Hematopoietic multipotent progenitor cell treated with erythropoietin and hydrocortisone succinate and interleukin-3 and kit ligand, for 17 days (in vitro differentiated cells): ENCODE data around the gene USP48.
A peak's percentile ranks its signal among the peaks of the same experiment; 100 is the strongest.

ENCODE experiments used
- DNase-seq: peaks from one replicate; pipeline ENCODE4 v3.0.0-alpha.2; 2015; ENCODE audit warnings: low spot score

Gene USP48

GRCh38 chr1:21652937-21653743 lies 129.8 kb downstream of the USP48 start:
- DNase-seq = no peak

DNA sequence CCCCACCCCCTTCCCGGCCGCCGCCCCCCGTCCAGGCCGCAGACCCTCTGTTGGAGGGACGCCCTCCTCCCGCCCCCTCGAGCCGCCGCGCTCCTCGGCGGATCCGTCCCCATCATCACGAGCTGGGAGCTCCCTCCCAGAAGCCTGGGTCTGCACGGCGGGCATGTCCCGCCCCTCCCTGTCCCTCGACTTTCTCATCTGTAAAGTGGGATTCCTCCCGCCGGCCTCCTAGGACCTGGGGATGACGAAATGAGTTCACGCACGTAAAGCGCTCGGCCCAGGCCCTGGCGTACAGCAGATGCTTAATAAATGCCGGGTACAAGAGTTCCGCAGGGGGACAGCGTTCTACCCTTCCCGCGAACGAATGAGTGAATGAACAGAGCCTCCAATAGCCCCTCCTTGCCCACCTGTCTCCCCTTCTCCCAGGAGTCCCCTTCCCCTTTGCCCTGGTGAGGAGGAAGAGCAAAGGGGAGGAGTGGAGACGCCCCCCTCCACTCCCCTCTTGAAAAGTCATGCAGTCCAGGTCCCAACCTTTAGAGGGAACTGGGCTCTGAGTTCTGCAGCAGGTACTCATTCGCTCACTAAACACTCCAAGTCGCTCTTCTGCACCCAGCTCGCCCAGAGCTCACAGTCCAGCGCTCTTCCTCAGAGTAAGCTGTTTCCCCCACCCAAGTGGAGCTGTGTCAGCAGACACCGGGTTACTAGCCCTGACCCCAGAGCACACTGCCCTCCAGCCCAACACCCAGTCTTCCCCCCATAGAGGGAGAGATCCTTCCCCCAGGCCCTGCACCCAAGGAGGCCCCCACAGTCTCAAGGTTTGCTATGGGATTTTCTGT lies 130.6 kb downstream of the USP48 start:
- no peak for DNase-seq

DNA sequence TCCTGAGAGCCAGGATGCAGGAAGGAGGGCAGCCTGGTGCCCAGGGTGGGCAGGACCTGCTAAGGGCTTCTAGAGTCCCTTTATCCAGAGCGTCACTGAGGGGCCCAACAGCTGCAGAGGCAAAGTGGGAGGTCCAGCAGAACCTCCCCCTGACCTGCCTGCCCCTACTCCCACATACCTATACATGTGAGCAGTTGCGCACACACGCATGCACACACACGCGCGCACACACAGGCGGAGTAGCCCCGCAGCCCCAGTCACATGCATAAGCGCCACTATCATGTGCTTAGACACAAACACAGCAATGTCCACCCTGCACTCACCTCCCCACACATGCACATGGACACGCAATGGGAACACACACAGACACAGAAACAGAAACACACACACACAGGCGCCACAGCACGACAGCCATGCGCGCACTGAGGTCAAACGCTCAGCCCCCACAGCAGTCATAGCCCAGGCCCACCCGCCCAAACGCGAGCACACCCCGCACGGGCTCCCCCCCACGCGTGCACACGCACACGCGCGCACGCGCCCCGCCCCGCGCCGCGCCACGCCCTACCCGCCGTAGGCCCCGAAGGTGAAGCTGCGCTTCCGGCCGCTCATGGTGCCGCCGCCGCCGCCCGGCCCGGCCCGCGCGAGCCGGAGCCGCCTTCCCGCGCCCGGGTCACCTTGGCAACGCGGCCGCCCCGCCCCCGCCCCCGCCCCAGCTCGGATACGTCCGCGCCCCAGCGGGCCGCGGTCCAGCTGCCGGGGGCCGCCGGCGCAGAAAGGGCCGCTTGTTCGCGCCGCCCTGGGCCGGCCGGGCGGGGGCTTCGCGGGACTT lies 131.5 kb downstream of the USP48 start:
- peak; percentile 33 for DNase-seq

- no peak for DNase-seq
These were observed 132.5 kb downstream of the USP48 start for GRCh38 chr1:21650400-21650799.

DNA sequence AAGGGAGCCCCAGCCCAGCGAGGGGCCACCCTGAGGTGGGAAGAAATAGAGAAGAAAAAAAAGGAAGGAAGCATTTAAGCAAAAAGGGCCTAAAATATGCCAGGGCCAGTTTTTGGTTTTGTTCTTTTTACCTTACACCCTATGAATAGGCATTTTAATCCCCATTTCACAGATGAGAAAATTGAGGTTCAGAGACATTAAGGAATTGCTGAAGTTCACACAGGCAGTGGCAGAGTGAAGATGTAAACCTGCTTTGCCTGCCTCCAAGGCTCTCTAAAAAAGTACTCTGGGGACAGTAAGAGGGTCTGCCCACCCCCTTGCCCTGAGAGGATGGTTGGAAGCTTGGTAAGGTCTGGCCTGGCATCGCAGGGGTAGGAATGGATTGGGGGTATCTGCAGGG lies 133.6 kb downstream of the USP48 start:
- DNase-seq = no peak

GRCh38 chr1:21648791-21649190 lies 134.2 kb downstream of the USP48 start:
- no peak for DNase-seq

DNA sequence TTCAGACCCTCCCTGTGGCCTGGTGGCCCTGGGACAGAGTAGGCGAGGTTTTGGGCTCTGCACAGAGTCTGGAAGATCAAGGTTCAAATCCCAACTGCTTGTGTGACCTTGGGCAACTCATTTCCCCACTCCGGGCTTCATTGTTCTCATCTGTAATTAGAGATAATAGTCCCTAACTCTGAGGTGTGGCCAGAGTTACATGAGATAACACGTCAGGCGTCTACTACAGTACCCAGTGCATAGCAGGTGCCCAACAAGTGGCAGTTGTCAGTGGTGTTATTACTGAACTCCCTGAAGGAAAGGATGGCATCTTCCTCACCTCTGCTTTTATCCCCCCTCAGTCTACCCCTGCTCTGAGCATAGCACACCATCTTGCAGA lies 134.6 kb downstream of the USP48 start:
- DNase-seq = no peak

GRCh38 chr1:21647431-21648351 lies 135.3 kb downstream of the USP48 start:
- peak; percentile 46 for DNase-seq

DNA sequence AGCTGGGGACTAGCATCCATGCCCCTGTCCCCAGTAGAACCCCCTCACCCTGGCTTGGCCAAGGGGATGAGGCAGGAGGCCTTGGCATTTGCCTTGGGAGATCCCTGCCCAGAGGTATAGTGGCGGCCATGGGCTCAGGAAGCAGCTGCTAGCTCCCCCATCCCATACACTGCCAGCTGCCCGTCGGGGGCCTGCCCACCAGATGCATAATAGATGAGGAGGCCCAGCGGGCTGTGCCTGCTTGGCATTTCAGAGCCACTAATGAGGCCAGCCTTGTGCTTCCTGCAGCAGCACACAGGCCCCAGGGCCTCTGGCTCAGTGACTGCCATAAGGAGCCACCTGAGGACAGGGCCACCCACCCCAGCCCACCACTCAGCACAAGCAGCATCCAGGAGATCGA lies 137.4 kb downstream of the USP48 start:
- no peak for DNase-seq

DNA sequence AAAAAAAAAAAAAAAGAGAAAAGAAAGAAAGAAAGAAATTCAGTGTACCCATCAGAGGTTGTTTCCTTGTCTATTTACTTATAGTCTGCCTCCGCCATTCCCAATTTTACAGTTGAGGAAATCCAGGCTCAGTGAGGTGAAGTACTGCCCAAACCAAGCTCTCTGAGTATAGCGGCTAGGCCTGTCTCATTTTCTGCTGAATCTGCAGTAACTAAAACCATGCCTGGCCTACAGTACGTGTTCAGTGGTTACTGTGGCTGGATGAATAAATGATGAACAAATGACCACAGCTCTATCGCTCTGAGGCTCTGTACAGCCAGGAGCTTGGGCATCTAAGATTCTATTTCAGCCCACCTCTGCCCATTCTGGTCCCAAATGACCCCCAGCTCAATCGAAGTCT lies 138.0 kb downstream of the USP48 start:
- DNase-seq = no peak

GRCh38 chr1:21644348-21644747 lies 138.6 kb downstream of the USP48 start:
- DNase-seq = no peak

DNA sequence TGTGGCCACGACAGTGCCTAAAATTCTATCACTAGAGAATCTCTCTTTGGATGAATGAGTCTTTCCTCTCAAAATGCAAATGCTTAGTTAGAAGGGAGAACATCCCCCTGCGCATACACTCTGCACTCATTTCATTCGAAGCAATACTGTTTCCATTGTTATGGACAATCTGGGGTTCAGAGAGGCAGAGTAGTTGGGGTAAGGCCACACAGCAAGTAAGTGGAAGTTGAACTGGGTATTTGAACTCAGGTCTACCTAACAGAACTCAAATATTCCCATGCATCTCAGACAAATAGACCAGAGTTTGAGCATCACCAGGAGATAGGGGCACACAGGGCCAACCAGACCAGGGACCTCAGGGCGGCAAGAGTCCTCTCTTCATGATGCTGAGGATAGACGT lies 139.3 kb downstream of the USP48 start:
- DNase-seq = no peak

- DNase-seq = no peak
These were observed 140.8 kb downstream of the USP48 start for GRCh38 chr1:21641967-21642739.

DNA sequence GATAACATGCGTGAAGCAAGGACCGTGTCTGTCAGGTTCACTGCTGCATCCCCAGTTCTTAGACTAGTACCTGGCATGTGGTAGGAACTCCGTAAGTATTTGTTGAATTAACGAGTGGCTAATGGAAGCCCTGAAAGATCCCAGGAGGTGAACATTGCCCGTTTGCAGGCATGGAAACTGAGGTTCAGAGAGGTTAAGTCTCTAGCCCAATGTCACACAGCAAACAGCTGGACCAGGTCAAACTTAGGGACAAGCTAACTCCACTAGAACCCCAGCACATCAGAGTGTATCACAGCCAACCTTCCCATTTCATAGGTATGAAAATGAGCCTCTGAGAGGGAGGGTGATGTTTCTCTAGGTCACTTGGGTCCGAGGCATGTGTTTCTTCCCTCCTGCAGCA lies 141.4 kb downstream of the USP48 start:
- DNase-seq = no peak

DNA sequence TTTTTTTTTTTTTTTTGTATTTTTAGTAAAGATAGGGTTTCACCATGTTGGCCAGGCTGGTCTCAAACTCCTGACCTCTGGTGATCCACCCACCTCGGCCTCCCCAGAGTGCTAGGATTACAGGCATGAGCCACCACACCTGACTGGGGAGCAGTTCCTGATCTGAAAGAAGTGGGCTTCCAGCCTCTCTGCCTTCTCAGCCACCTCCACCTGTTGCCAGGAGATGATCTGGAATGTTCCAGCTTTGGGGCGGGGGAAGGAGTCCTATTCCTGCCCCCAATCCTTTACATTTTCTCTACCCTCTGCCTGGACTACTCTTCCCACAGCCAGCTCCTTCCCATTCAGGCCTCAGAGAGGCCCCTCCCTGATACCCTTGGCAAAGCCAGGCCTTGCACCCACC lies 141.9 kb downstream of the USP48 start:
- DNase-seq = no peak

GRCh38 chr1:21640653-21641052 lies 142.3 kb downstream of the USP48 start:
- no peak for DNase-seq

DNA sequence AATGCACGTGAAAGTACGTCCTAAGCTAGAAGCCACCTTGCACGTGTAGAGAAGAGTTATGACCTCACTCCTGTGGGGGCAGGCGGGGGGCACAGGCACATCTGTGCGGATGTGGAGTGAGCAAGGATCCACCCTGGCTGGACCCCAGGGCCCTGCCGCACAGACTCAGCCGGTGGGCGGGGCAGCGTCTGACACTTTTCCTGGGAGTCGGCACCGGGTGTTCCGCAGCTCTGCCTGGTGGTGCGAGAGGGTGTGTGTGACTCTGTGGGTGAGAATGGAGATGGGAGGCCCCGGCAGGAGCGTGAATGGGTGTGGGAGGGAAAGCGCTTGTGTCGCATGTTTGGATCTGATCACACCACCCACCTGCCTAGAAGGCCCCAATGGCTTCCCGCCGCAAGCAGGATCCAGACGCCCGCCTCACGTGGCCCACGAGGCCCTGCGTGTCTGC lies 143.3 kb downstream of the USP48 start:
- no peak for DNase-seq

DNA sequence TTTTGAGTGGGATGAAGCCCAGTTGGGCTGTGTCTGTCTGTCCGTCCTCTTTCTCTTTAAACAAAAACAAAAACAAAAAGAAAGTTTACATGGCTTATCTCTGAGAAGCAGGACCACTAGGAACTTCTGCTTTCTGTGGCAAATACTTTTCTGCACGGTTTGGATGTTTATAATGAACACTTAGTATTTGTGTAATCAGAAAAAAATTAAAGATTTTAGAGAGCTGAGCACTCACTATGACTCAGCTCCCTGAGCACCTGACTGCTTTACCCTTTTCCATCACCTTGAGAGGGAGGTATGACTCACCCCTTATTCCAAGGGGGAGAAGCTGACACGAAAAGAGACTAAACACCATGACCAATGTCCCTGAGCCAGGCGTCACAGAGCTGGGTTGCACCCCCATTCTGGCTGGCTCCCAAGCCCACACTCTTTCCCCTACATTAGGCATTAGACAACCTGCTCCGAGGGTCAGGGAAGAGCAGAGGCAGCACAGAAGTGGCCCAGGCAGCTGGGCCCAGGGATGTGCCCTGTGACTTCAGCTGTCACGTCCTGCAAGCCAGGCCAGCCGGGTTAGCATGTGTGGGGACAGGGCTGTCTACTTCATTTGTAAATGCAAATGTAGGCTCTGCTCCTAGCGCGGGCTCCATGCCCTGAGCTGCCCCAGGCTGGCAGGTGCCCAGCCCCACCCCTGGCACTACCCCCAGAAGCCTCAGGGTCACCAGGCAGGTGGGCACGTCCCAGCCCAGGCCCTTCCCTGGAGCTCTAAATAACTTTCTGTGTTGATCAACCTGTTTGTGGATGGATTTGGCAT lies 144.2 kb downstream of the USP48 start:
- peak; percentile 66 for DNase-seq

DNA sequence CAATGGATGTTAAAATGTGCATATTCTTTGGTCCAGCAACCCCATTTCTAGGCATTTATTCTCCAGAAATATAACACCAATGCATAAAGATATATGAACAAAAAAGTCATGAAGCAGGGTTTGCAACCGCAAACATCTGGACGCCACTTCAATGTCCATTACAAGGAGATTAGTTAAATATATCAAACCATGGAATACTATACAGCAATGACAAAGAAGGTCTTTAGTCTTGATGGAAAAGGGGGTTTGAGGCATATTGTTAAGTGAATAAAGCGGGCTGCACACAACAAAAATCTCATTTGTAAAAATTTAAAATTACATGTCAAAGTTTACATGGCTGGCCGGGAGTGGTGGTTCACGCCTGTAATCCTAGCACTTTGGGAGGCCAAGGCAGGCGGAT lies 145.4 kb downstream of the USP48 start:
- no peak for DNase-seq

GRCh38 chr1:21636029-21636428 lies 146.9 kb downstream of the USP48 start:
- no peak for DNase-seq
